HG02981 (cell line): ENCODE results near the gene SLC5A11.
"Not testable (repeated sequence)": the region's sequence is repeated elsewhere in the genome, so short reads cannot be mapped to it uniquely, and the experiment has no call there.

ENCODE experiments used
- ATAC-seq: cut with Tn5 transposase; IDR thresholded peaks from one replicate; pipeline ENCODE4 v1.9.1; 2021; ENCODE audit warnings: mild to moderate bottlenecking, moderate library complexity; ENCODE audit not compliant: unreplicated experiment

Gene SLC5A11

DNA sequence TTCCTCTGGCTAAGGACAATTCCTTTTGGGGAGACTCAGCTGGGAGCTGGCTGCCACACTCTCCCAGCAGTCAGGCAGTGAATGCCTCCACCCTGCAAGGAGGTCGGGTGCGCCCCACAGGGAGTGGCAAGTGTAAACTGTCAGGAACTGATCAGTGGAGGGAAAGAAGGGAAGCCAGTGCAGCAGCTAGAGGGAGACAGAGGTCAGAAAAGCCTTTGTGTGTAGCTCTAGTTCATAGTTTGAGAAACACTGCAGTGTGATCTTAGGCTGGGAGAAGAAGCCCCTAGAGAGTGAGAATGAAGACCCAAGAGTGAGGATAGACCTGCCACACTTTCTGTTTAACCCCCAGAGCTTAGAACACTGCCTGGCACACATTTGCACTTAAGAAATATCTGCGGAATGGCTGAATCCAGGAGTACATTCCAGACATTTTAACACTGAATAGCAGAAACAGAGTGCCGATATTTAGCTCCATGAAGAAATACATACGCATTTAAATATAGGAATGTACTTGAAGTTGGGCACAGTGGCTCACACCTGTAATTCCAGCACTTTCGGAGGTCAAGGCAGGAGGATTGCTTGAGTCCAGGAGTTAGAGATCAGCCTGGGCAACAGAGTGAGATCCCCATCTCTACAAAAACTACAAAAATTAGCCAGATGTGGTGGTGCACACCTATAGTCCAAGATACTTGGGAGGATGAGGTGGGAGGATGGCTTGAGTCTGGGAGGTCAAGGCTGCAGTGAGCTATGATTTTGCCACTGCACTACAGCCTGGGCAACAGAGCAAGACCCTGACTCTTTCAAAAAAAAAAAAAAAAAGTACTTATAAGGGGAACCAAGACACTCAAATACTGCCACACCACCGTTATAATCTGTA is 11.1 kb upstream of the SLC5A11 start:
- ATAC-seq = no peak

DNA sequence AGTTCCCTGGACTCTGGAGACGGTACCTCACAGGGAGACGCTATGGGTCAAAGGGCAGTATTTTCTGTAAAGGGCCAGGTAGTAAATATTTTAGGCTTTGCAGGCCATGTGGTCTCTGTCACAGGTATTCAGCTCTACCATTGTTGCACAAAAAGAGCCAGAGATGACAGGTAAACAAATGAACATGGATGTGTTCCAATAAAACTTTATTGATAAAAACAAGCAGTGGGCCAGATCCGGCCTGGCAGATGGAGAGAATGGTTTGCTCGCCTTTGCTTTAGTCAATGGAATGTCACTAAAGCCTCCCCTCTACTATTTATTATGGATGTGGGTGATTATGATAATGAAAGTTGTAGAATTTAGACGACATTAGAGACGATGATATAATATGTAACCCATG is 8.9 kb upstream of the SLC5A11 start:
- no peak for ATAC-seq

GRCh38 chr16:24837969-24838368 is 7.8 kb upstream of the SLC5A11 start:
- ATAC-seq = no peak

GRCh38 chr16:24838554-24839266 is 7.1 kb upstream of the SLC5A11 start:
- no peak for ATAC-seq

GRCh38 chr16:24839347-24839972 is 6.3 kb upstream of the SLC5A11 start:
- ATAC-seq = no peak

DNA sequence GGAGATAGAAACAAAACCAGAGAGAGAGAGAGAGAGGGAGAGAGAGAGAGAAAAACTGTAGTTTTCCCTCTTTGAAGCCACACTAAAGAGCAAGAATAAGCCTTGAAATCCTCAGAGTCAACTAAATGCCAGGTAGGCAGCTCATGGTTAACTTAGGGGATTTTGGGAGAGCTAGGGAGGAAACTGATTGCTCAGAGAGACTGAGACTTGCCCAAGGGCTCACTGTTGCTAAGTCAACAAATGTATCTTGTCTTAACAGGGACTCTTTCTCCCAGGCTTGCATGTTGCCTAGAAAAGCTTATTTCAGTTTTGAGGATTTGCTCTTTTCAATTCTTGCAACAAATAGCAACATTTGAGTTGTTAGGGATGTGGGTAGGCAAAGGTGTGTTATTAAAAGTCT is 4.5 kb upstream of the SLC5A11 start:
- ATAC-seq = no peak

DNA sequence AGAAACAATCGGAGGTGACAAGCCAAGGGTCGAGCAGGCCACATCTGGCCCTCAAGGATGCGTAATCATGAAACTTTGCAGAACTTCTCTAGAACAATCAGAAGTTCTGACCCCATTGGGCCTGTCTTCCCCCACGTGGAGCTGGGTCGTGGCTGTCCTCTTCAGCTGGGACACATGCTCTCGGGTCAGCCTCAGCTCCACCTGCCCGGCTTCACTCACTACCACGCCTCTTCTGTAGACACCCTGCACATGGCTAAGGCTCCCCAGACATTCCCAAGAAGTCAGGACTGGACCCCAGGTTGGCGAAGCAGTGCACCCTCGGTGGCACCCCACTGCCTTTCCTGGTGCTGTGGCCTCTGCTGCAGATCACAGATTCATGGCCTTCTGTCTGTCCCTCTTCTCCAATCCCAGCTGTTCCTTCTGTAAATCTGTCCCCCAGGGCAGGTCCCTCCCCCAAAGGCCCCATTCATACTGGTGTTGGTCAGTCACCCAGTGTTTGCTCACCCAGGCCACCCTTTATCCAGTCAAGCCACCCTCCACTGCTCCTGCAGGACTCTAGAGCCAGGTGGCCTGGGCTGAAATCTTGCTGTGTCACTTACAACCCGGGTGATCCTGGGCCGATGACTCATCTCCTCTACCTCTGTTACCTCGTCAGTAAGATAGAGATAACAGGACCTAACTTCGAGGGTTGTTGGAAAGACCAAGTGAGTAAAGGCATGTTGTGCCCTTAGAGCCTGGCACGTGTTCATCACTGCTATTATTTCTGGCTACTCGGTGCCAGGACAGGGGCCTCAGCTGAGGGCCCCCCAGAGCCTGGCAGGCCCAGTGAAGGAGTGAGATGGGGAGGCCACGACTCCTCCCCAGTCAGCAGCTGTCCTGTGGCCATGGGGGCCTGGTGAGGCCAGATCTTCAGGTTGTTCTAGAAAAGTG is 1.4 kb upstream of the SLC5A11 start:
- ATAC-seq = no peak

DNA sequence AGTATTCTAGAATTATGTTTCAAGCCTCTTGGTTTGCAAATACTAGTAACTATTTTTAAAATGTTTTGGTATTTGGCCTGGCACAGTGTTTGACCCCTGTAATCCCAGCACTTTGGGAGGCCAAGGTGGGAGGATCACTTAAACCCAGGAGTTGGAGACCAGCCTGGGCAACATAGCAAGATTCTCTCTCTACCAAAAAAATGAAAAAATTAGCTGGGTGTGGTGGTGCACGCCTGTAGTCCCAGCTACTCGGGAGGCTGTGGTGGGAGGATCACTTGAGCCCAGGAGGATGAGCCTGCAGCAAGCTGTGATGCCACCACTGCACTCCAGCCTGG is 765 bp upstream of the SLC5A11 start:
- ATAC-seq = not testable (repeated sequence)

DNA sequence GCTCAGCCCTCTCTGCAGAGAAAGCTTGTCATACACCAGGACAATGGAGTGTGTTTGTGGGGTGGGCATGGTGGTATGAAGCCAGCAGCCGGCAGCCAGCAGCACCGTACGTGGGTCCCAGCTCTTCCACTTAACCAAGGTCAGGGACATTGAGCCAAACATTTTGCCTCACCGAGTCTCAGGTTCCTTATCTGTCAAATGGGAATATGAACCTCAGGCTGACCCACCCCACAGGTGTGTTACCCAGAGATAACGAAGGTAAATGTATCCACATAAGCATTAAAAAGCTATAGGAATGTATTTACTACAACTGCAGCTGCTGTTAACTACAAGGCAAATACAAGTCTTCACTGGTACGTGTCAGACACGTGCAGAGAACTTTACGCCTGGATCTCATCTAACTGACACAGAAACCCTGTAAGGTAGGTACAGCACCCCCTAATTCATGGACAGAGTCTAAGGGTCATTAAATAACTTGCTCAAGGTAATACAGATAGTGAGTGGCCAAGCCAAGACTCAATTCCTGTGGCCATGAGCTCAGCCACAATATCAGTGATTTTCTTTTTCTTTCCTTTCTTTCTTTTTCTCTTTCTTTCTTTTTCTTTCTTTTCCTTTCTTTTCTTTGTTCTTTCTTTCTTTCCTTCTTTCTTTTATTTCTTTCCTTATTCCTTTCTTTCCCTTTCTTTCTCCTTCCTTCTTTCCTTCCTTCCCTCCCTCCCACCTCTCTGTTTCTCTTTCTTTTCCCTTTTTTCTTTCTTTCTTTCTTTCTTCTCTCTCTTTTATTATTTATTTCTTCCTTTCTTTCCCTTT is 990 bp downstream of the SLC5A11 start:
- no peak for ATAC-seq

GRCh38 chr16:24847358-24847664 is 1.5 kb downstream of the SLC5A11 start:
- ATAC-seq = no peak

DNA sequence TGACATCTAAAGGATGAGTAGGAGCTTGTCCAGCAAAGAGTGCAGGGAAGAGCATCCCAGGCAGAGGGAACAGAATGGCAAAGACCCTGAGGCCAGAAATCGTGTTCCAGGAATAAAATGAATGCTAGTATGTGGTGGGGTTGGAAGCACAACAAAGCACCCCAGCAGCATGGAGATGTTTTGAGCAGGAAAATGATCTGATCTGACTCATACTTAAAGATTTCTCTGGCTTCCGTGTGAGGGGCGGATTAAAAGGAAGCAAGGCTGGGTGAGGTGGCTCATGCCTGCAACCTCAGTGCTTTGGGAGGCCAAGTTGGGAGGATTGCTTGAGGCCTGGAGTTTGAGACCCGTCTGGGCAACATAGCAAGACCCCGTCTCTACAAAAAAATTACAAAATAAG is 2.3 kb downstream of the SLC5A11 start:
- ATAC-seq = no peak

GRCh38 chr16:24849641-24850040 is 3.9 kb downstream of the SLC5A11 start:
- ATAC-seq = no peak

GRCh38 chr16:24850289-24850938 is 4.7 kb downstream of the SLC5A11 start:
- ATAC-seq = no peak

DNA sequence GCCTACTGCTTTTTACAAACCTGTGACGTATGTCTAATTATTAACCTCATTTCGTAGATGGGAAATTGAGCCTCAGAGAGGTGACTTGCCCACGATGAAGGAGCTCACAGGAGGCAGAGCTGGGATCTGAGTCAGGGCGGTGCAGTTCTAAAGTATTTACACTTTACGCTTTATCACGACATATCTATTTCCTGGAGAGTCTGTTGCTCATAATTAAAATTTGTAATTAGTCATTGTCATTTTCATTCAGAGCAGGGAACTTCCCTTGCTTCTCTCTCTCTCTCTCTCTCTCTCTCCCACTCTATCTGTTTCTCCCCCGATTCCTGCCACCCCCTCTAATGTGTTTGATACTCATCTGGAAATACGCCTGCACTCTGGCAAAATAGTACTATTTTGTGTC is 5.9 kb downstream of the SLC5A11 start:
- ATAC-seq = no peak

GRCh38 chr16:24852281-24852721 is 6.5 kb downstream of the SLC5A11 start:
- ATAC-seq = no peak

DNA sequence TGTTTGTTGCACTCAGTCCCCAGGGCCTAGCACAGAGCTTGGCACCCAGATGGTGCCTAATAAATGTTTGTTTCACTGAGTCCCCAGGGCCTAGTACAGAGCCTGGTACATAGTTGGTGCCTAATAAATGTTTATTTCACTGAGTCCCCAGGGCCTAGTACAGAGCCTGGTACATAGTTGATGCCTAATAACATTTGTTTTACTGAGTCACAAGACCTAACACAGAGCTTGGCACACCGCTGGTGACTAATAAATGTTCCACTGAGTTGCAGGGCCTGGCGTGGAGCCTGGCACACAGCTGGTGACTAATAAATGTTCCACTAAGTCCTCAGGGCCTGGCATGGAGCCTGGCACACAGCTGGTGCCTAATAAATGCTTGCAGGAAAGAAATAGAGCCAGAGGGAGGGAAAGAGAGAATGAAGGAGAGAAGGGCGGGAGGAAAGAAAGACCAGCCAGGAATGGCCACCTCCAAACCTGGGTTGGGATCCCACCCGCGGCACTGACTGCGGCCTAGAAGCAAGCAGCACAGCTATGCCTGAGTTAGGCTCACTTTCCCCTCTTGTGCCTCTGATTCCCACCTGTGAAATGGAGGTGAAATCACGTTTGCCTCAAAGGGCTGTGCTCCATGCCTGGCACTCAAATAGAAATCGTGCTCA is 7.5 kb downstream of the SLC5A11 start:
- no peak for ATAC-seq

DNA sequence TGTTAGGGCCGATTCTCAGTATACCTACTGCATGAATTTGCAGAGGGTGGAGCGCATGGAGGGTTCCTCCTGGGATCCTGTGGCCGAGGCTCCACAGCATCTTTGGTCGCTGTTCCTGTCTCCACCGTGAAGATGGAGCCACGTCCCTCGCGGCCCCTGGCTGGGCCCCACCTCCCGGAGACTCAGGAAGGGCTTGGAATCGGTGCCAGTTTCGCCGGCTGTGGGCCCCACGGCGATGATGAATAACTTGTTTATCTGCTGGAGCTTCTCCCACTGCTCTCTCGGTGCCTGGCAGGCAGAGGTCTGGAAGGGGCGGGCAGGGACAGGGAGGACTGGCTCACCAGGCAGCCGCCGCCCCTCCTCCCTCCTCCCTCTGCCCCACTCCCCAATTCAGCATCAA is 8.1 kb downstream of the SLC5A11 start:
- no peak for ATAC-seq

- no peak for ATAC-seq
These were observed 8.9 kb downstream of the SLC5A11 start for GRCh38 chr16:24854607-24855171.

GRCh38 chr16:24855678-24856077 is 9.9 kb downstream of the SLC5A11 start:
- ATAC-seq = no peak
